Thymus (tissue), 11 donors: ENCODE results near the gene KREMEN2. TPM values are rescaled to one million over a fixed set of nuclear protein-coding genes. Genes with fewer than 3 reads are reported as not detected.

ENCODE experiments used
- DNase-seq, 9 donors: peaks; one replicate each; pipeline ENCODE4 v3.0.0-alpha.2; 2013; ENCODE audit warnings: low spot score in 9 of 9, low read depth in 6 of 9, missing footprints in 1 of 9
- H3K27ac ChIP-seq, 2 donors: one replicate each; pipeline ENCODE4 v1.5.1; 2013; ENCODE audit warnings: control low read depth in 1 of 2, low read depth in 1 of 2, low read length in 1 of 2, mild to moderate bottlenecking in 1 of 2, moderate library complexity in 1 of 2
- H3K27me3 ChIP-seq, 2 donors: one replicate each; pipeline ENCODE4 v1.5.1; 2013; ENCODE audit warnings: low read length in 1 of 2; ENCODE audit not compliant: control insufficient read depth in 2 of 2, insufficient read depth in 1 of 2
- H3K36me3 ChIP-seq, 2 donors: one replicate each; pipeline ENCODE4 v1.5.1; 2013; ENCODE audit warnings: low read length in 1 of 2, mild to moderate bottlenecking in 1 of 2, moderate library complexity in 1 of 2; ENCODE audit not compliant: control insufficient read depth in 2 of 2, insufficient read depth in 2 of 2
- H3K4me1 ChIP-seq, 2 donors: one replicate each; pipeline ENCODE4 v1.5.1; 2013; ENCODE audit warnings: low read length in 2 of 2; ENCODE audit not compliant: control insufficient read depth in 2 of 2, insufficient read depth in 2 of 2
- H3K4me3 ChIP-seq, 2 donors: one replicate each; pipeline ENCODE4 v1.5.1; 2013; ENCODE audit warnings: low read length in 2 of 2, control low read depth in 1 of 2, mild to moderate bottlenecking in 1 of 2
- H3K9me3 ChIP-seq, 2 donors: one replicate each; pipeline ENCODE4 v1.5.1; 2013; ENCODE audit warnings: low read length in 1 of 2, mild to moderate bottlenecking in 1 of 2; ENCODE audit not compliant: control insufficient read depth in 2 of 2, insufficient read depth in 1 of 2
- WGBS: extraction: QIAGEN DNeasy Blood & Tissue Kit; methylation state at CpG from one replicate; pipeline ENCODE4 v1.1.7; 2013; 5-methylcytosine and 5-hydroxymethylcytosine counted together
- polyA plus RNA-seq: library from polyadenylated mRNA; stranded (reverse); fragments of 200-250 nt; gene quantifications from one replicate; pipeline ENCODE4 v1.2.3, GENCODE V29; 2013
- total RNA-seq: library from RNA; stranded (reverse); fragments of 120-200 nt; gene quantifications from one replicate; pipeline ENCODE4 v1.2.4, GENCODE V29; 2013
- donor health status: healthy.

The KREMEN2 gene
- total and polyA plus RNA-seq, 2 donors = 3.1 to 18.2 TPM

- Histone ChIP-seq H3K36me3 (peaks cover under 1 to 13% of the 10 kb centered on the region in 2 donors), H3K27ac (peak overlapping the region in 1 of 2 donors; percentile 18), H3K4me1 (peaks cover 46 to 63% of the 10 kb centered on the region in 2 donors), H3K4me3 (peak overlapping the region in 1 of 2 donors; percentile 27), H3K27me3 (peaks cover 56 to 68% of the 10 kb centered on the region in 2 donors), H3K9me3 (peaks cover 0 to 28% of the 10 kb centered on the region in 2 donors)
- no peak for DNase-seq
- 21% methylated on average over 51 of the region's 51 CpGs for WGBS
These were observed 3.1 kb downstream of the KREMEN2 start for GRCh38 chr16:2967211-2967631.

GRCh38 chr16:2967721-2968161 lies 3.7 kb downstream of the KREMEN2 start:
- Histone ChIP-seq H3K27me3 (peaks cover 51 to 63% of the 10 kb centered on the region in 2 donors), H3K27ac (no peak overlapping the region), H3K4me3 (no peak overlapping the region), H3K4me1 (peaks cover 41 to 58% of the 10 kb centered on the region in 2 donors), H3K36me3 (peaks cover 6 to 17% of the 10 kb centered on the region in 2 donors), H3K9me3 (peaks cover 0 to 30% of the 10 kb centered on the region in 2 donors)
- WGBS = 64% methylated on average over 33 of the region's 33 CpGs
- DNase-seq = no peak

- no peak for DNase-seq
- Histone ChIP-seq H3K27me3 (peaks cover 48 to 57% of the 10 kb centered on the region in 2 donors), H3K9me3 (peaks cover 0 to 33% of the 10 kb centered on the region in 2 donors), H3K4me1 (peaks cover 35 to 53% of the 10 kb centered on the region in 2 donors), H3K36me3 (peaks cover 11 to 22% of the 10 kb centered on the region in 2 donors), H3K27ac (no peak overlapping the region), H3K4me3 (peak overlapping the region; percentile 27 to 84)
- 25% methylated on average over 18 of the region's 18 CpGs for WGBS
These were observed 4.3 kb downstream of the KREMEN2 start for GRCh38 chr16:2968368-2968737.

GRCh38 chr16:2968738-2969544 lies 4.9 kb downstream of the KREMEN2 start, which contains the start of gene PAQR4:
Gene PAQR4 (plus strand): TSS chr16:2969348. CDS start chr16:2969675, 327 bp downstream.
- peak in 7 of 9 donors; percentile 74 to 90 (median 82) for DNase-seq
- peak within 1 kb of the TSS; percentile 12 to 37 for H3K27ac ChIP-seq
- H3K4me1 ChIP-seq = peaks cover 29 to 47% of the 10 kb centered on the region in 2 donors
- H3K36me3 ChIP-seq = peaks cover 16 to 28% of the 10 kb centered on the region in 2 donors
- H3K4me3 ChIP-seq = peak within 1 kb of the TSS; percentile 63 to 84
- 2% methylated on average over 98 of the region's 98 CpGs for WGBS
- peaks cover 0 to 30% of the 10 kb centered on the region in 2 donors for H3K9me3 ChIP-seq
- H3K27me3 ChIP-seq = peaks cover 45 to 51% of the 10 kb centered on the region in 2 donors

GRCh38 chr16:2969545-2970521 lies 5.8 kb downstream of the KREMEN2 start:
- Histone ChIP-seq H3K27me3 (peaks cover 36 to 42% of the 10 kb centered on the region in 2 donors), H3K27ac (peak overlapping the region; percentile 12 to 37), H3K9me3 (peaks cover 0 to 24% of the 10 kb centered on the region in 2 donors), H3K4me1 (peaks cover 21 to 38% of the 10 kb centered on the region in 2 donors), H3K36me3 (peaks cover 25 to 37% of the 10 kb centered on the region in 2 donors), H3K4me3 (peak overlapping the region; percentile 63 to 84)
- WGBS = 2% methylated on average over 83 of the region's 83 CpGs
- DNase-seq = peak in 6 of 9 donors; percentile 50 to 84 (median 72)

GRCh38 chr16:2970563-2970962 lies 6.5 kb downstream of the KREMEN2 start:
- no peak for DNase-seq
- 91% methylated on average over 6 of the region's 6 CpGs for WGBS
- Histone ChIP-seq H3K27me3 (peaks cover 31 to 34% of the 10 kb centered on the region in 2 donors), H3K4me3 (peak overlapping the region; percentile 63 to 84), H3K27ac (peak overlapping the region in 1 of 2 donors; percentile 15), H3K4me1 (peaks cover 21 to 31% of the 10 kb centered on the region in 2 donors), H3K36me3 (peaks cover 32 to 44% of the 10 kb centered on the region in 2 donors), H3K9me3 (peaks cover 0 to 24% of the 10 kb centered on the region in 2 donors)

- Histone ChIP-seq H3K9me3 (peaks cover 0 to 19% of the 10 kb centered on the region in 2 donors), H3K4me3 (no peak overlapping the region), H3K27ac (no peak overlapping the region), H3K27me3 (peaks cover 25 to 27% of the 10 kb centered on the region in 2 donors), H3K4me1 (peaks cover 21 to 24% of the 10 kb centered on the region in 2 donors), H3K36me3 (peaks cover 40 to 52% of the 10 kb centered on the region in 2 donors)
- no peak for DNase-seq
- 97% methylated on average over 35 of the region's 35 CpGs for WGBS
These were observed 7.3 kb downstream of the KREMEN2 start for GRCh38 chr16:2971134-2971984.
